Right cardiac atrium (tissue), 5 donors: Measurements from ENCODE around the gene CINP. TPM values are rescaled to one million over a fixed set of nuclear protein-coding genes. Genes with fewer than 3 reads are reported as not detected.
"Not testable (repeated sequence)": the region's sequence is repeated elsewhere in the genome, so short reads cannot be mapped to it uniquely, and the experiment has no call there.

Source experiments
- ATAC-seq, 2 donors: fragments of 200-7000 bp; cut with Tn5 transposase; one replicate each; pipeline versions ENCODE4 v1.8.0 to v1.9.1; 2020; ENCODE audit warnings: moderate library complexity in 2 of 2, mild to moderate bottlenecking in 1 of 2
- DNase-seq, 3 donors: peaks; one replicate each; pipeline ENCODE4 v3.0.0-alpha.2; 2020
- H3K27ac ChIP-seq: one replicate; pipeline ENCODE4 v1.5.1; 2013; ENCODE audit warnings: mild to moderate bottlenecking, low read length, control low read depth, moderate library complexity
- H3K27me3 ChIP-seq: one replicate; pipeline ENCODE4 v1.6.1; 2013; ENCODE audit not compliant: control insufficient read depth, insufficient read depth
- H3K4me1 ChIP-seq: one replicate; pipeline ENCODE4 v1.6.1; 2013; ENCODE audit warnings: low read length; ENCODE audit not compliant: control insufficient read depth, insufficient read depth
- H3K4me3 ChIP-seq: one replicate; pipeline ENCODE4 v1.5.1; 2013; ENCODE audit warnings: low read length, control low read depth
- H3K9me3 ChIP-seq: one replicate; pipeline ENCODE4 v1.6.1; 2013; ENCODE audit warnings: low read length; ENCODE audit not compliant: control insufficient read depth
- WGBS: extraction: QIAGEN DNeasy Blood & Tissue Kit; methylation state at CpG from one replicate; pipeline ENCODE4 v1.1.7; 2013; 5-methylcytosine and 5-hydroxymethylcytosine counted together
- intact Hi-C, 4 donors: fragments of 100-400 bp; cut with DNase I; formaldehyde crosslinking; loops; one replicate each; pipeline versions ENCODE4 v1.11.0 to v1.14.0; 2022 to 2023
- polyA plus RNA-seq: library from polyadenylated mRNA; stranded (reverse); fragments of 200-250 nt; gene quantifications from one replicate; pipeline ENCODE4 v1.2.3, GENCODE V29; 2013
- total RNA-seq, 4 donors: library from RNA; stranded (reverse); fragmentation: NEBNext Ultra II Directional; extraction: Animal tissue kit (Norgen Biotek cat#: 25700); gene quantifications; one replicate each; pipeline ENCODE4 v1.2.1, GENCODE V29; 2021
- donor health status: healthy with polysubstance abuse.
- donor health status: DM: no; HTN: yes; CAD: no.
- donor health status: DM: no; HTN: no; CAD: no.
- donor health status: DM: no; HTN: yes; CAD: no; lungs with severe emphysema.
- donor health status: DM: yes; HTN: yes; CAD: no.

Gene CINP
- total and polyA plus RNA-seq, 5 donors, result 31.8 to 38.2 (median 34.6) TPM

DNA sequence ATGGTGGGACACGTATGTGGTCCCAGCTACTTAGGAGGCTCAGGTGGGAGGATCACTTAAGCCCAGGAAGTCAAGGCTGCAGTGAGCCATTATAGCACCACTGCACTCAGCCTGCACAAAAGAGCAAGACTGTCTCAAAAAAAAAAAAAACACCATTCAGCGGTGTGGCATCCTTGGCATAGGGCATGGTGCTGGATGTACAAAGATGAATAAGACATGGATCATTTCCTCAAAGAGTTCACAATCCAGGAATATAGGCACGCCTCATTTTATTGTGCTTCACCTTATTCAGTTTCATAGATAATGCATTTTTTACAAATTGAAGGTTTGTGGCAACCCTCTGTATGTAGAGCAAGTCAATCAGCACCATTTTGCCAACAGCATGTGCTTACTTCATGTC, 6.4 kb downstream of the CINP start:
- intact Hi-C loops, result no loop called here

DNA sequence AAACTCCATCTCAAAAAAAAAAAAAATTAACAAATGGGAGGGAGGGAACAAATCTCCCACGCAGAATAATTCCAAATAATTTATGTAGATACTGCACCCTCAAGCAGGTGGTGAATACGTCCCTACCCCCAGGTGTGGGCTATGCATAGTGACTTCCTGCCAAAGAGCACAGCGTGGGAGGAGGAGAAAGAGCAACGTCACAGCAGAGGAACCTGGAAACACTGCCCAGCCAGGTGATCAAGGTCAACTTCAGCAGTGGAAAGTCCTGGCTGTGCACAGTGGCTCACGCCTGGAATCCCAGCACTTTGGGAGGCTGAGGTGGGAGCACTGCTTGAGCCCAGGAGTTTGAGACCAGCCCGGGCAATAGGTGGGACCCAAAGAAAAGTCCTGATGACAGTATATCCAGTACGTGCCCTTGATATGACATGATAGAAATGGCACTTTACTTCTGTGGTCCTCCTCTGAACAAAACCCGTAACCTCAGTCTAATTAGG, 9.5 kb downstream of the CINP start:
- Histone ChIP-seq H3K4me3 (no peak overlapping the region), H3K9me3 (no peaks in the 10 kb centered on the region), H3K4me1 (no peaks in the 10 kb centered on the region), H3K27ac (no peak overlapping the region), H3K27me3 (no peaks in the 10 kb centered on the region)
- 82% methylated on average over 8 of the region's 8 CpGs for WGBS
- intact Hi-C loops, result no loop called here
- ATAC-seq (no peak), DNase-seq (no peak)

More for the DNA sequence above, 6.4 kb downstream of the CINP start:
- no peaks in the 10 kb centered on the region for H3K4me1 ChIP-seq
- DNase-seq (no peak), ATAC-seq (no peak)
- no peaks in the 10 kb centered on the region for H3K9me3 ChIP-seq
- H3K27ac ChIP-seq, result no peak overlapping the region
- 97% methylated on average over 3 of the region's 3 CpGs for WGBS
- no peaks in the 10 kb centered on the region for H3K27me3 ChIP-seq
- H3K4me3 ChIP-seq, result no peak overlapping the region

GRCh38 chr14:102352213-102352612, 10.5 kb downstream of the CINP start:
- 72% methylated on average over 4 of the region's 4 CpGs for WGBS
- intact Hi-C loops, result no loop called here
- Histone ChIP-seq H3K4me1 (no peaks in the 10 kb centered on the region), H3K4me3 (no peak overlapping the region), H3K27me3 (no peaks in the 10 kb centered on the region), H3K9me3 (no peaks in the 10 kb centered on the region), H3K27ac (no peak overlapping the region)
- DNase-seq, result no peak
- no peak for ATAC-seq

DNA sequence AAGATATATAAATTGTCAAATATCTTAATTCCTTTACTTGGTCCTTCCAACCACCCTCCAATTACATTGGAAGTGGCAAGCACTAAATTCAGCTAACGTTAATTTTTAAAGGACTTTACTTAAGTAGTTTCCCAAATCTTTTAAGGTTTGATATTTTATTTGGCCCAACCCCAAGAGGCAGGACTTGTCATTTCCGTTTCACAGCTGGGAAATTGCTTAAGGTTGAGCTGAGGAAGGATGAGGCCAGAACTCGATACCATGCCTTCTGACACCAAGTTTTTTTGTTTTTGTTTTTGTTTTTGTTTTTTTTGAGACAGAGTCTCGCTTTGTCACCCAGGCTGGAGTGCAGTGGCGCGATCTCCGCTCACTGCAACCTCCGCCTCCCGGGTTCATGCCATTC, 11.1 kb downstream of the CINP start:
- WGBS, result 57% methylated on average over 9 of the region's 9 CpGs
- DNase-seq, H3K4me1 ChIP-seq, H3K27me3 ChIP-seq, H3K27ac ChIP-seq, H3K9me3 ChIP-seq, H3K4me3 ChIP-seq, intact Hi-C loops: not testable (repeated sequence)
- ATAC-seq, result peak; percentile 69 to 84

DNA sequence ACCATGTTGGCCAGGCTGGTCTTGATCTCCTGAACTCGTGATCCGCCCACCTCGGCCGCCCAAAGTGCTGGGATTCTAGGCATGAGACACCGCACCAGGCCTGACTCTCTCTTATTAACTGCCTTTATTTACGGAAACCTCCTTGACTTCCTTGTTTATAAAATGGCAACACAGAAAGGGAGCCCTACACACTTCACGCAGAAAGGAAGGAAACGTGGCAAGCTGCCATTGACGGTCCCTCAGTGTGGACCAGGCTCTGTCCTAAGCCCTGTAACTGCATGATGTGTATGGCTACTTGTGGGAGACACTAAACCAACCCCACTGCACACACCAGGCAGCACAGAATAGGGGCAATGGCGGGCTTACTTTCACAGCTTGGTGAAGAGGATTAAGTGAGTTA, 11.7 kb downstream of the CINP start:
- H3K27ac ChIP-seq, result peak overlapping the region; percentile 46
- H3K9me3 ChIP-seq, result no peaks in the 10 kb centered on the region
- no peaks in the 10 kb centered on the region for H3K4me1 ChIP-seq
- DNase-seq (peak; percentile 53 to 76 (median 73)), ATAC-seq (peak; percentile 67 to 90)
- intact Hi-C loops, result no loop called here
- 66% methylated on average over 10 of the region's 10 CpGs for WGBS
- no peak overlapping the region for H3K4me3 ChIP-seq
- H3K27me3 ChIP-seq, result no peaks in the 10 kb centered on the region

DNA sequence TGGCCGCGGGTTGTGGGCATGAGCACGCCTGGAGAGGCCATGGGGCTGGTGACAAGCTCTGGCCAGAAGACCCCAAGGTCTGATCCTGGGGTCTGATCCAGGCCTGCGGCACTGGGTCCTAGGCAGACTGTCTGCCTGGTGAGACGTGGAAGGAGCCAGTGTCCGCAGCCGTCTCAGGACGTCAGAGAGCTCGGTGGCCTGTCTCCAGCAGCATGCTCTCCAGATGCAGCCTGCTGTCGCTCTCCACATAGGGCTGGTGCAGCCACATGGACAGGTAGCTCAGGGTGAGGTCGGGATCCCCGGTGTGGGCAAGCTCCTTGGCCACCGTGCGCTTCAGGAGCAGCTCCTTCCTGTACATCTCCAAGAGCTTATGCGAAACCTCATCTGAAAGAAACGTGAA, 14.3 kb downstream of the CINP start:
- intact Hi-C loops, result no loop called here
- 88% methylated on average over 16 of the region's 16 CpGs for WGBS
- no peaks in the 10 kb centered on the region for H3K27me3 ChIP-seq
- H3K4me3 ChIP-seq, result no peak overlapping the region
- no peaks in the 10 kb centered on the region for H3K9me3 ChIP-seq
- ATAC-seq (no peak), DNase-seq (no peak)
- H3K27ac ChIP-seq, result no peak overlapping the region
- H3K4me1 ChIP-seq, result no peaks in the 10 kb centered on the region

GRCh38 chr14:102346645-102347044, 16.0 kb downstream of the CINP start:
- Histone ChIP-seq H3K27ac (no peak overlapping the region), H3K9me3 (no peaks in the 10 kb centered on the region), H3K27me3 (no peaks in the 10 kb centered on the region), H3K4me1 (no peaks in the 10 kb centered on the region), H3K4me3 (no peak overlapping the region)
- DNase-seq, result no peak
- intact Hi-C loops, result no loop called here
- ATAC-seq, result no peak
- 92% methylated on average over 4 of the region's 4 CpGs for WGBS

DNA sequence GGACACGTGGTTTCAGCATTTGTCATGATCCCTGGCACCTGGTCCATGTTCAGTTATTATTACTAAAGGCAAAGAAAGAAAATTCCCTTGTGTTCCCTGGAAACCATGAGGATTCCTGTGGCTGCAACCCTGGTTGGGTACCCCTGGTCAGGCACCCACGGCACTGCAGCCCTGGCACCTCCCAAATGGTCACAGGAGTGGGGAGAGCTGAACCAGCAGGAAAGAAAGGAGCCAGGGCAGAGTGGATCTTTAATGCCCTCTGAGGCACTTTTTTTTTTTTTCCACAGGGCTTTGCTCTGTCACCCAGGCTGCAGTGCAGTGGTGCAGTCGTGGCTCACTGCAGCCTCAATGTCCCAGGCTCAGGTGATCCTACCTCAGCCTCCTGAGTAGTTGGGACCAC, 17.5 kb downstream of the CINP start:
- Histone ChIP-seq H3K4me3 (no peak overlapping the region), H3K27me3 (no peaks in the 10 kb centered on the region), H3K27ac (no peak overlapping the region), H3K4me1 (no peaks in the 10 kb centered on the region), H3K9me3 (no peaks in the 10 kb centered on the region)
- no peak for DNase-seq
- no peak for ATAC-seq
- 81% methylated on average over 3 of the region's 3 CpGs for WGBS
- intact Hi-C loops, result no loop called here

- ATAC-seq (no peak), DNase-seq (no peak)
- Histone ChIP-seq H3K4me3 (no peak overlapping the region), H3K27me3 (no peaks in the 10 kb centered on the region), H3K9me3 (no peaks in the 10 kb centered on the region), H3K4me1 (no peaks in the 10 kb centered on the region), H3K27ac (no peak overlapping the region)
- intact Hi-C loops, result no loop called here
- WGBS, result 86% methylated on average over 5 of the region's 5 CpGs
These were observed 18.2 kb downstream of the CINP start for GRCh38 chr14:102344485-102344884.

DNA sequence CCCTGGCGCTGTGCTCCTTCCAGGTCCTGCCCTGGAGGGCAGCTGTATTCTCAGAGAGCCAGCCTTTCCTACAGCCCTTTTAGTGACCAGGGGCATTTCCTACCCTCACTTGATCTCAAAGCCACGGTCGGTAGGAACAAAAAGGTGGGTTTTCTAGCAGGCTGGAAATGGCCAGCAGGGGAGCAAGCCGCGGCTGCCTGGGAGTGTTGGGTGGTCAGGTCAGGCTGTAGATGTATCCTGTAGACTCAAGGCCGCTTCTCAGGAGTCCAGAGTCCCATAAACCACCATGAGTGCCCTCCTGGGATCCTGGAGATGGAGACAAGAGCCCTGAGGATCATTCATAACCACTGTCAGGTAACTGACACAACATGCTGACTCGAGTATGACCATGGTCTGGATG, 18.6 kb downstream of the CINP start:
- intact Hi-C loops, result no loop called here
- WGBS, result 86% methylated on average over 7 of the region's 7 CpGs
- DNase-seq, result no peak
- Histone ChIP-seq H3K27me3 (no peaks in the 10 kb centered on the region), H3K9me3 (no peaks in the 10 kb centered on the region), H3K4me1 (no peaks in the 10 kb centered on the region), H3K4me3 (no peak overlapping the region), H3K27ac (no peak overlapping the region)
- no peak for ATAC-seq

DNA sequence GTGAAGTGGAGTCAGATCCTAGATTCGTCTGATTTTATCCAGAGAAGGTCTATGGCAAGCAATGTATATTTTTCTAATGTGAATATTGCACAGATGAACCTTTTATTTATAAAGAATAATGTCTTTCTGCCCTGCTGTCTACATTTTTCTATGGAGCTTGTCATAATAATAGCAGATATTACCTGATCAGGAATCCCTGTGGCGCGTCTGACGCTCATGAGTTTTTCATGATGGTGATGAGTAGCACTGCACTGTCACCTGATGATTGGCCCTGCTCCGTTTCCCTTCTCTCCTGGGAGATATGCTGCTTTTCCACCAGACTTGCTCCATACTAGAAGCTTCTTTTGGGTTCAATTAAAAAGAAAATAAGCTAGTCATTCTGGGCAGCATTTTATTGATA, 20.5 kb downstream of the CINP start:
- 85% methylated on average over 5 of the region's 5 CpGs for WGBS
- H3K4me3 ChIP-seq, result no peak overlapping the region
- H3K4me1 ChIP-seq, result no peaks in the 10 kb centered on the region
- intact Hi-C loops, result no loop called here
- H3K9me3 ChIP-seq, result no peaks in the 10 kb centered on the region
- no peak for DNase-seq
- no peak overlapping the region for H3K27ac ChIP-seq
- no peaks in the 10 kb centered on the region for H3K27me3 ChIP-seq
- no peak for ATAC-seq

DNA sequence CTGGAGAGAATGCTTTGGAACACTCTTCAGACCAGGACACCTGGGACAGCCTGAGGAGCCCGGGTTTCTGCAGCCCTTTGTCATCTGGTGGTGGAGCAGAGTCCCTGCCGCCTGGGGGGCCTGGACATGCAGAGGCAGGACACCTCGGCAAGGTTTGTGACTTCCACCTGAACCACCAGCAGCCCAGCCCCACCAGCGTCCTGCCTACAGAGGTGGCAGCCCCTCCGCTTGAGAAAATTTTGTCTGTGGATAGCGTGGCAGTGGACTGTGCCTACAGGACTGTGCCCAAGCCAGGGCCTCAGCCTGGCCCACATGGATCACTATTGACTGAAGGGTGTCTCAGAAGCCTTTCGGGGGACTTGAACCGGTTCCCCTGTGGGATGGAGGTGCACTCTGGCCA, 21.1 kb downstream of the CINP start:
- no peaks in the 10 kb centered on the region for H3K27me3 ChIP-seq
- 91% methylated on average over 8 of the region's 8 CpGs for WGBS
- intact Hi-C loops, result no loop called here
- no peak overlapping the region for H3K4me3 ChIP-seq
- ATAC-seq, result no peak
- DNase-seq, result no peak
- no peaks in the 10 kb centered on the region for H3K4me1 ChIP-seq
- H3K9me3 ChIP-seq, result no peaks in the 10 kb centered on the region
- H3K27ac ChIP-seq, result no peak overlapping the region
